Stimulated activated CD8-positive, alpha-beta memory T cell treated with anti-CD3 and anti-CD28 coated beads, Interleukin-15, amount 100 ng/mL, for 48 hours (primary cell): ENCODE results near the gene PARVG.
"Not testable (repeated sequence)": the region's sequence is repeated elsewhere in the genome, so short reads cannot be mapped to it uniquely, and the experiment has no call there.

Source experiments
- DNase-seq, 2 donors: peaks; one replicate each; pipeline ENCODE4 v3.0.0-alpha.2; 2020; ENCODE audit warnings: low read depth in 2 of 2

The PARVG gene

GRCh38 chr22:44213489-44214043, 32.8 kb downstream of the PARVG start:
- DNase-seq = no peak

GRCh38 chr22:44214187-44214586, 33.5 kb downstream of the PARVG start:
- no peak for DNase-seq

- no peak for DNase-seq
Measured at GRCh38 chr22:44214764-44215163, 34.0 kb downstream of the PARVG start.

GRCh38 chr22:44215287-44215686, 34.6 kb downstream of the PARVG start:
- DNase-seq = no peak

- DNase-seq = no peak
Measured at GRCh38 chr22:44217346-44217745, 36.6 kb downstream of the PARVG start.

- DNase-seq = no peak
Measured at GRCh38 chr22:44218071-44218470, 37.3 kb downstream of the PARVG start.

- DNase-seq = no peak
Measured at GRCh38 chr22:44219101-44219870, 38.6 kb downstream of the PARVG start.

- DNase-seq = no peak
Measured at GRCh38 chr22:44220727-44221680, 40.3 kb downstream of the PARVG start.

GRCh38 chr22:44221710-44222475, 41.2 kb downstream of the PARVG start:
- DNase-seq = no peak

GRCh38 chr22:44224166-44224565, 43.4 kb downstream of the PARVG start:
- no peak for DNase-seq

GRCh38 chr22:44225091-44225689, 44.5 kb downstream of the PARVG start:
- DNase-seq = no peak

GRCh38 chr22:44225812-44226211, 45.1 kb downstream of the PARVG start:
- no peak for DNase-seq

GRCh38 chr22:44229331-44229730, 48.6 kb downstream of the PARVG start:
- DNase-seq = no peak

- DNase-seq = no peak
Measured at GRCh38 chr22:44229809-44230208, 49.1 kb downstream of the PARVG start.

GRCh38 chr22:44231233-44231632, 50.5 kb downstream of the PARVG start:
- no peak for DNase-seq

GRCh38 chr22:44234372-44234771, 53.6 kb downstream of the PARVG start:
- not testable (repeated sequence) for DNase-seq

GRCh38 chr22:44237290-44237689, 56.6 kb downstream of the PARVG start:
- DNase-seq = no peak

- DNase-seq = not testable (repeated sequence)
Measured at GRCh38 chr22:44241121-44241520, 60.4 kb downstream of the PARVG start.

- DNase-seq = no peak
Measured at GRCh38 chr22:44242946-44243724, 62.4 kb downstream of the PARVG start.

- no peak for DNase-seq
Measured at GRCh38 chr22:44243761-44244160, 63.0 kb downstream of the PARVG start.
